Superior temporal gyrus (tissue), 1 donor: ENCODE results near the gene CDK2.
"Not testable (repeated sequence)": the region's sequence is repeated elsewhere in the genome, so short reads cannot be mapped to it uniquely, and the experiment has no call there.

Source experiments
- DNase-seq: peaks from one replicate; pipeline ENCODE4 v3.0.0-alpha.2; 2016; ENCODE audit errors: extremely low spot score

Gene CDK2

DNA sequence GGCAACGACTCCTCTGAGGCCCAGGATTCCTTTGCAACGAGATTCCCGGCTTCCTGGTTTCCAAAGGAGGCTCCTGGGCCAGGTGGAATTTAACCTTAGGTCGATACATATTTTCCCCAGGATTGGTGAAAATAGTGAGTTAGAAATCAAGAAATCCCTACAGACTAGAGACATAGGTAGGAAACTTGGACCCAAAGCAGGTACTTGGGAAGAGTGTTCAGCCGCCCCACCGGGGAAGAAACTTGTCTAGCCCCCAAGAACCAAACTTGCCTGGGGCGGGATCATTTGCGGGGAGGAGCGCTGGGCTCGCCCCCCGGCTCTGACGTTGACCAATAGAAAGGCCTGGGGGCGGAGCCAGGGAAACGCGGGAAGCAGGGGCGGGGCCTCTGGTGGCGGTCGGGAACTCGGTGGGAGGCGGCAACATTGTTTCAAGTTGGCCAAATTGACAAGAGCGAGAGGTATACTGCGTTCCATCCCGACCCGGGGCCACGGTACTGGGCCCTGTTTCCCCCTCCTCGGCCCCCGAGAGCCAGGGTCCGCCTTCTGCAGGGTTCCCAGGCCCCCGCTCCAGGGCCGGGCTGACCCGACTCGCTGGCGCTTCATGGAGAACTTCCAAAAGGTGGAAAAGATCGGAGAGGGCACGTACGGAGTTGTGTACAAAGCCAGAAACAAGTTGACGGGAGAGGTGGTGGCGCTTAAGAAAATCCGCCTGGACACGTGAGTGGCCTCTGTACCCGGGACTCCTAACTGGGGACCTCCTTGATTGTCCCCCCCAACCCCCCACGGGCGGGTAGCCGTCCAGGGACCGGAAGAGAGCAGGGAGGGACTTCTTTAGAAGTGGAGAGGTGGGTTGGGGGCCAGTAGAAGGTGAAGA lies at the start of gene CDK2:
TSS of gene CDK2 (plus strand) at position 423 of the 874 bp plus-strand sequence. CDS start at position 602, 179 bp downstream.
- DNase-seq, result peak; percentile 83

- not testable (repeated sequence) for DNase-seq
Measured at GRCh38 chr12:55919032-55919431, 47.6 kb upstream of the CDK2 start.

DNA sequence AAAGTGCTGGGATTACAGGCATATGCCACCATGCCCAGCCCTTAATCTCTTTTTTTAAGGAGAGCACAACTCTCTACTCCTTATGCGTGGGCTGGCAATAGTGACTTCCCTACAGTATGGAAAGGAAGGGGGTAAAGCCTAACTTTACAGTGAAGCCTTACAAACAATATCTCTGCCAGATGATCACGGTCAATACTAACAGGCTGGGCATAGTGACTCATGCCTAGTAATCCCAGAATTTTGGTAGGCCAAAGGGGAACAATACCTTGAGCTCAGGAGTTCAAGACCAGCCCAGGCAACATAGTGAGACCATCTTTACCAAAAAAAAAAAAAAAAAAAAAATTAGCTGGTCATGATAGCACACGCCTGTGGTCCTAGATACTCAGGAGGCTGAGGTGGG lies 44.5 kb upstream of the CDK2 start:
- no peak for DNase-seq

GRCh38 chr12:55923648-55924047 lies 43.0 kb upstream of the CDK2 start:
- not testable (repeated sequence) for DNase-seq

- DNase-seq, result no peak
Measured at GRCh38 chr12:55925371-55925770, 41.3 kb upstream of the CDK2 start.

- no peak for DNase-seq
Measured at GRCh38 chr12:55925870-55926737, 40.5 kb upstream of the CDK2 start.

DNA sequence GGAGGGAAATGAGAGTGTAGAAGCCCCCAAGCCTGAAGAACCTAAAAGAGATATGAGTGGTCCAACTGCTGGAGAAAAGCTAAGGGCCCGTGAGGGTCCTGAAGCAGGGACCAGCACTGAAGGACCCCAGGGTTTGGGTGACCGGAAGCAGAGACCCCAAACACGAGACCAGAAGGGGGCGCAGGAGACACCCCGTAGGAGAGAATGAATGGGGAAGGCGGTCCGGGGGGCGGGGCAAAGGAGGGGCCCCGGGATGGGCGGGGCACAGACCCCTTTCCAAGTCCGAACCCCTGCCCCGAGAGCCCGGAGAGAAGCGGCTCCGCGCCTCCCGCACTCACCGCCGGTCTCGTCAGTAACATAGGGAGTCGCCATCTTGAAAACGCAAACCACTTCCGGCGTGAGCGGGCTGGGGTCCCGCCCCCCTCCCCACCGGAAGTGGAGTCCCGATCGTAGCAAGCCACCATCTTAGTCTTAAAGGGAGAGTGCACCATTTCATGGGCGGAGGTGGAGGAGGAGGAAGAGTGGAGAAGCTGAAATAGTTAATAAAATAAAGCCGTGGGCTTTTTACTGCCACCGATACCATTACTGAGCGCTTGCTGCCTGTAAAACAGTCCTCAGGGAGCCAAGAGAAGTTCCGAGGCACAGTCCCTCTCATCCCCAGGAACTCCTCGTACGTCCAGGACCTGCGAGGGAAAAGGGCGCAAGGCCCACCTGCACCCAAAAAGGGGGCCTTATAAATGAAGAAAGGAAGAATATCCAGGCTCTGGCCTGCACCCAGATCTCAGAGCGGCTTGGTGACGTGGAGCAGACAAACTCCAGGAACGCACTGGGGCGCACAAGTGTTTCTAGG lies 39.7 kb upstream of the CDK2 start:
- peak; percentile 91 for DNase-seq

DNA sequence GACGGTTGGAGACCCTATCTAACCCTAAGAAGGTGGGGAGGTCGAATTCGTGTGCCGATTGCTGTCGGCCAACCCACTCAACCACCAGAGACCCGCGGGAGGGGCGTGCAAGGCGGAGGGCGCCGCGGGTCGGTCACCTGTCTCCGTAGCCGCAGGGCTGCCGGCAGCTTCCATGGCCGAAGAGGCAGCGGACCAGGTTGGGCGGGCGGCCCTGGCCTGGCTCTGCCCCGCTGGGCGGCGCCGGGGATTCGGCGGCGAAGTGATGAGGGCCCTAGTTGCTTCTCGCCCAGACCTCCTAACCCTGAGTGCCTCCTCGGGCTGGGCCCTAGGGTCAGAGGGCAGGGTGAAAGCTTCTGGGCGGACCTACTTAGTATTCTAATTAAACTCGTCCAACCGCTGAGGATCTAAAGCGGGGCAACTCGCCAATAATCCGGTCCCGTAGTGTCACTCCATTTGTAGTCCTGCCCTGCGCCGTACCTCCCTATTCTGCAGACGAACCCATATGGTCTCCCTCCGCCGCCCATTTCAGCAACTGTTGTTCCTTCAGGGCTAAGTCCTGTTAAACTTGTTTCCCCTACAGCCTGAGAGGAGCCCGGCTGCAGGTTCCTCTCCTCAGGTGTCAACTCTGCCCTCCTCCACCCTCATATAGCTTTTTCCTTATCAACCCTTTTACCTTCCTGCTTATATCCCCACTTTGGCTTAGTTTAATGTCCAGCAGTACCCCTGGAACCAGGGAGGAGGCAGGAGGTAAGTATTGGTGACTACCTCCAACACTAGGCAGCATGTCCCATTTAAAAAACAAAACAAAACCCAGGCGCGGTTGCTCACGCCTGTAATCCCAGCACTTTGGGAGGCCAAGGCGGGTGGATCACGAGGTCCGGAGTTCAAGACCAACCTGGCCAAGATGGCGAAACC lies 38.8 kb upstream of the CDK2 start, which contains the start of gene PYM1:
TSS of gene PYM1 (minus strand) at position 307 of the 915 bp plus-strand sequence. CDS start at position 174, 133 bp downstream.
- DNase-seq, result peak; percentile 69

DNA sequence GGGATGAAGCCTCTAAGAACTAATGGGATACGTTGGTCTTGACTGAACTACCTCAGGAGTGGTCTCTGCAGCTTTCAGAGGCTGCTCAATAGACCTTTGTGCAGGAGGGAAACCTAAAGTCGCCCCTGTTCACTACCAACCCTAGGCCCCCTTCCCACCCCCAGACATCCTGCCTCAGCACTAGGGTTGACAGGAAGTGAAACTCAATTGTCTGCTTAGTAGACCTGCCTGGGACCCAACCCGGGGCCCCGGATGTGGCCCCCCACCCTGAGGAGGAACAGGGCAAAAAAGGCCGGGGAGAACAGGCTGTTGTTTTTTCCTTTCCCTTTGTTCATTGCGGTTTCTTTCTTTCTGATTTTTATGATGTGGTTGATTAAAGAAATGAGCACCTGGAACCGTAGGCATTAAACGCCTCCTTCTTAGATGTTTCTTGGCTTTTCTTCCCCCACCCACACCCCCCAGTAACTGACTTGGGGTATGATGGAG lies 37.3 kb upstream of the CDK2 start:
- DNase-seq, result no peak

- DNase-seq, result peak; percentile 72
Measured at GRCh38 chr12:55930771-55931316, 35.8 kb upstream of the CDK2 start, which contains the start of gene DGKA. TSS of gene DGKA (plus strand) at chr12:55931162. CDS start at chr12:55936504, 5,342 bp downstream.

DNA sequence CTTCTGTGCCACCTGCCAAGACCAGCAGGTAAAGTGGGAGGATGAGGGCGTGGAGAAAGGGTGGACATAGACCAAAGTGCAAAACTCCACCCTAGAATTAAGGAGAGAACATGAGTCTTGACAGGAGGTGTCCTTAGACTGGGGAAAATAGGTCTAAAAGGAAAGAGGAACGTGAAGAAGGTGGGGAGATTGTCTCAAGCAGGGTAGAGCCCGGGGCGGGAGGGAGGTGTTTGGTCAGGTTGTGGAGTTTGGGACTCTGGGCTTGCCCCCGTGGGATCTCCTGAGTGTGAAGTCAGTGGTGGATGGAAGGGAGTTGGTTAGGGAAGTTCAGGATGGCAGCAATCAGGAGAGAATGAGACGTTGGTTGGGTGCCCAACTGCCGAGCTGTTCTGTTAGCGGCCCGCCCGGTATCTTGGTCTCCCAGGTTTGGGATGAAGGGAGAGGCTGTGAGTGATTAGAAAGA lies 35.3 kb upstream of the CDK2 start:
- DNase-seq, result no peak

DNA sequence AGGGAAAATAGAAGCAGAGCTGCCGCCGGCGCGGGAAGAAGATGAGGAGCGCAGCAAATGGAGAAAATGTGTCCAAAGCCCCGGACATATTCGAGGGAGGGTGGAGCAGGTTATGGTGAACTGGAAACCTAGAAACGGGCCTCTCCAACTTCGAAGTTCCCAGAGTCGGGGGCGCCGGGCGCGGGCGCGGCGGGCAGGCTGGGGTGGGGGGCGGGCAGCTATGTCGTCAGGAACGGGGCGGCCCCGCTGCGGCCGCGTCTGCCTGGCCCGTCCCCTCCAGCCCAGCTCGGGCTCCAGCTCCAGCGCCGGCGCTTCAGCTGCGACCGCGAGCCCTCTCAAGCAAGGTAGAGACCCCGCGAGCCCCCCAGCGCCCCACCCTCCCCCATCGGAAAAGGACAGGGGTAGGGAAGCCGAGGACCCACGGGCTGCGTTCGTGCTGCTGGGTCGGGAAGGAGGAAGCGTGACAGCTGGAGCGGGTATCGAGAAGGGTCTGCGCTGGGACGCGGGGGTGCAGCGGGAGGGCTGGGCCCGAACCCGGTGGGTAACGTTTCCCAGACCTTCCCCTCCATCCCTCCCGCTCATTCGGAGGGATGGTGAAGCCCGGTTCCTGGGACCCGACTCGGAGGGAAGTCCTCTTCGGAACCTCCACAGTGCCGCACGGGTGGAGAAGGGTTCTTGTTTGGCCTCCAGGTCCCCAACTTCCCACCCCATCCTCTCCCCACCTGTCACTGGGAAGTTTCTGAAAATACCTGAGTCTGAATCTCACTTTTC lies 34.7 kb upstream of the CDK2 start:
- DNase-seq, result peak; percentile 19

DNA sequence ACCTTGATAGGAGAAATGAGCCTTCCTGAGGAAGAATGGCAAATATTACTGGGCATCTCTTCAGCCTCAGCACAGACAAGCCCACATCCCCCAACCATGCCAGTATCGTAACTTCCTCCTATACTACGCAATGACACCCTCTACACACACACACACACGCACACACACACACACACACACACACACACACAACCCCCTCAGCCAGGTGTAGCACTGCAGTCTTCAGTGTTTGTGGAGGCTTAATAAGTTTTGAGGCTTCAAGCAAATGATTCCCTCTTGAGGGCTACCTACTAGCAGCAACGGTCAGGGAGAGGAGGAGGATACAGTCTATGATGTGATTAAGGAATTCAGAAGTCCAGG lies 34.1 kb upstream of the CDK2 start:
- DNase-seq, result no peak

- DNase-seq, result no peak
Measured at GRCh38 chr12:55933169-55933798, 33.3 kb upstream of the CDK2 start.

GRCh38 chr12:55933799-55934742 lies 32.6 kb upstream of the CDK2 start:
- DNase-seq, result no peak

GRCh38 chr12:55934773-55935172 lies 31.9 kb upstream of the CDK2 start:
- no peak for DNase-seq

- DNase-seq, result no peak
Measured at GRCh38 chr12:55935738-55936151, 30.9 kb upstream of the CDK2 start.
